NT2/D1 (cell line): ENCODE data around the gene DNM3.
"Not testable (repeated sequence)": the region's sequence is repeated elsewhere in the genome, so short reads cannot be mapped to it uniquely, and the experiment has no call there.

ENCODE experiments used
- DNase-seq: peaks from one replicate; pipeline ENCODE4 v3.0.0-alpha.2; 2011; ENCODE audit warnings: low read depth, low spot score
- H3K27me3 ChIP-seq: 2 replicates; pipeline ENCODE4 v1.6.0; 2011; ENCODE audit warnings: mild to moderate bottlenecking; ENCODE audit not compliant: insufficient read length, insufficient read depth
- H3K36me3 ChIP-seq: 2 replicates; pipeline ENCODE4 v1.6.1; 2011; ENCODE audit warnings: mild to moderate bottlenecking, low read length, mixed read lengths; ENCODE audit not compliant: insufficient read depth, insufficient read length
- H3K4me1 ChIP-seq: 2 replicates; pipeline ENCODE4 v1.5.1; 2011; ENCODE audit not compliant: insufficient read depth, insufficient read length
- H3K4me3 ChIP-seq: 2 replicates; pipeline ENCODE4 v1.5.1; 2011; ENCODE audit warnings: low read depth; ENCODE audit not compliant: insufficient read length
- H3K9ac ChIP-seq: 2 replicates; pipeline ENCODE4 v1.6.0; 2011; ENCODE audit warnings: low read depth; ENCODE audit not compliant: insufficient read length
- H3K9me3 ChIP-seq: 2 replicates; pipeline ENCODE4 v1.5.1; 2011; ENCODE audit warnings: mild to moderate bottlenecking, low read length; ENCODE audit not compliant: insufficient read depth
- SUZ12 ChIP-seq: IDR thresholded peaks from 2 replicates; pipeline ENCODE4 v1.6.1; 2011; ENCODE audit not compliant: insufficient read length, insufficient read depth; ENCODE audit errors: extremely low read depth
- YY1 ChIP-seq: IDR thresholded peaks from 2 replicates; pipeline ENCODE4 v1.6.1; 2011; ENCODE audit not compliant: insufficient read length, insufficient read depth
- ZNF274 ChIP-seq: IDR thresholded peaks from 2 replicates; pipeline ENCODE4 v1.6.1; 2011; ENCODE audit warnings: mild to moderate bottlenecking, low read depth, low read length

Gene DNM3

DNA sequence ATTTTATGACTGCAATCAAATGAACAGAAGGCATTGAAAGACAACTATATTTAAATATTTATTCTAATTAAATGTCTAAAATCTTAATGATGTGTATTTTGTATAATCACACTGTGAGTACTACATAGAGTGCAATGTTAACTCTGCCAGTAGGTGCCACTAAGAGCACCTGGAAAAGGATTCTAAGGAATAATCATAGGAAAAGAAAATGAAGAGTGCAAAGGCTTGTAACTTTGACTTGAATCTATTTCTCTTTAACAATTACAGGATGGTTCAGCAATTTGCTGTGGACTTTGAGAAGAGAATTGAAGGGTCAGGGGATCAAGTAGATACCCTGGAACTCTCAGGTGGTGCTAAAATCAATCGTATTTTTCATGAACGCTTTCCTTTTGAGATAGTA is 200.4 kb downstream of the DNM3 start:
- TF ChIP-seq YY1 = no peak
- no peak for TF ChIP-seq SUZ12
- no peak for TF ChIP-seq ZNF274
- Histone ChIP-seq H3K9ac (no peak overlapping the region), H3K27me3 (no peaks in the 10 kb centered on the region), H3K9me3 (no peaks in the 10 kb centered on the region), H3K4me1 (no peaks in the 10 kb centered on the region), H3K4me3 (no peak overlapping the region), H3K36me3 (no peaks in the 10 kb centered on the region)
- no peak for DNase-seq

DNA sequence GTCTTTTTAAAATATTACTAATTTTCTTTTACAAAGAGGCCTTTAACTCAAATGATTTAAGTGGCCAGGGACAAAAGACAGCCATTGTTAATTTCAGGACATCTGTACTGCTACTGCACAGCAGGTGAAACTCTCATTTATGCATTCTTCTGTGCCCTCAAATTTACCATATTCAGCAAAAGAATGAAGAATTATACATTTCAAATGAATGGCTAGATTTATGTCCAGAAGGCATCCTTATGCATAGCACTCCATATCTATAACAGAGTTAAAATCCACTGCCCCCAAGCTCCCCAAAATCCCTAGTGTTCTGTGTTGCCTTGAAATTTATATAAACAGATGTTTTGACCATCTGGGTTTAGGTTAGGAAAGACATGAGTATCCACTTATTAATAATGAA is 202.6 kb downstream of the DNM3 start:
- no peaks in the 10 kb centered on the region for H3K4me1 ChIP-seq
- H3K9me3 ChIP-seq = no peaks in the 10 kb centered on the region
- H3K4me3 ChIP-seq = no peak overlapping the region
- H3K27me3 ChIP-seq = no peaks in the 10 kb centered on the region
- TF ChIP-seq ZNF274 (no peak), SUZ12 (no peak)
- no peak for DNase-seq
- no peak overlapping the region for H3K9ac ChIP-seq
- H3K36me3 ChIP-seq = no peaks in the 10 kb centered on the region

DNA sequence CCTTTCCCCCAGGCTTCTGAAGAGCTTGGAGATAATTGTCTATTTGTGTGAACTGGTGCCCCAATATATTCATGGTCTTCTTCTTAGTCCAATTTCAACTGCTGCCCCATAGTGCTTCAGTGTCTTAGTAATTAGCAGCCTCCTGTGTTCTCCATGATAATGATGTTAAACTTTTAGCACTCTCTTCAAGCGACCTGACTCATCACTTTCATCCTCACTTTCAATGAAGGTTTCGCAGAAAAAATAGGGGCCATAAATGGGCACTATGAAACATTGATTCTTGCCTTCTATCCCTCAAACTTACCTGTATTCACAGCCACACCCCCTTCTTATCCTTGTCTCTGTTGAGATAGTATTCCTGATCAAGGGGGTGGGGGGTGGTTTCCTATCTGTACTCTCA is 210.6 kb downstream of the DNM3 start:
- no peak for TF ChIP-seq SUZ12
- TF ChIP-seq YY1 = no peak
- TF ChIP-seq ZNF274 = no peak
- no peak for DNase-seq
- Histone ChIP-seq H3K4me3 (no peak overlapping the region), H3K36me3 (no peaks in the 10 kb centered on the region), H3K9ac (no peak overlapping the region), H3K4me1 (no peaks in the 10 kb centered on the region), H3K27me3 (no peaks in the 10 kb centered on the region), H3K9me3 (peaks cover 11% of the 10 kb centered on the region; the same call in 1 of the 2 replicates)

DNA sequence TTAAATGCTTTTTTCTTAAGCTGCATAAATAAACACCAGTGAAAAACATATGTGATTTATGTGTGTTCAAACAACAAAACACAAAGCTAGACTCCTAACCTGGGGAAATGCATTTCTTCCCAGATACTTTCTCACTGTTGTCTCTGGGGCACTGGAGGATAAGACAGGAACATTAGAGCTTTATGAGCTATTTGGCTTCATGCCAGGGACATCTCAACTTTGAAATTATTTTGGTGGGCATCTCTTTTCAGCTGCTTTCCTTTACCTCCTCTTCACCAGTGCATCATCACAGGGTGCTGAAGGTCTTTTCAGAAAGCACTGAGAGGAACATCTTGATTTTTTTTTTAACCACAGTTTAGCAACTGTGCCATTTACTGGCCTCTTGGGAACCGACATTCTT is 212.9 kb downstream of the DNM3 start:
- H3K27me3 ChIP-seq = no peaks in the 10 kb centered on the region
- no peak for DNase-seq
- TF ChIP-seq ZNF274 = no peak
- TF ChIP-seq YY1 = no peak
- no peak for TF ChIP-seq SUZ12
- H3K4me1 ChIP-seq = no peaks in the 10 kb centered on the region
- H3K9me3 ChIP-seq = peaks cover 11% of the 10 kb centered on the region; the same call in 1 of the 2 replicates
- no peak overlapping the region for H3K9ac ChIP-seq
- no peaks in the 10 kb centered on the region for H3K36me3 ChIP-seq
- no peak overlapping the region for H3K4me3 ChIP-seq

DNA sequence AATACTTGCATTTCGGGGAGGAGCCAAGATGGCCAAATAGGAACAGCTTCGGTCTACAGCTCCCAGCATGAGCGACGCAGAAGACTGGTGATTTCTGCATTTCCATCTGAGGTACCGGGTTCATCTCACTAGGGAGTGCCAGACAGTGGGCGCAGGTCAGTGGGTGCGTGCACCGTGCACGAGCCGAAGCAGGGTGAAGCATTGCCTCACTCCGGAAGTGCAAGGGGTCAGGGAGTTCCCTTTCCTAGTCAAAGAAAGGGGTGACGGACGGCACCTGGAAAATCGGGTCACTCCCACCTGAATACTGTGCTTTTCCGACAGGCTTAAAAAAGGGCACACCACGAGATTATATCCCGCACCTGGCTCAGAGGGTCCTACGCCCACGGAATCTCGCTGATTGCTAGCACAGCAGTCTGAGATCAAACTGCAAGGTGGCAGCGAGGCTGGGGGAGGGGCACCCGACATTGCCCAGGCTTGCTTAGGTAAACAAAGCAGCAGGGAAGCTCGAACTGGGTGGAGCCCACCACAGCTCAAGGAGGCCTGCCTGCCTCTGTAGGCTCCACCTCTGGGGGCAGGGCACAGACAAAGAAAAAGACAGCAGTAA is 214.6 kb downstream of the DNM3 start:
- peaks cover 11% of the 10 kb centered on the region; the same call in 1 of the 2 replicates for H3K9me3 ChIP-seq
- not testable (repeated sequence) for H3K27me3 ChIP-seq, H3K4me3 ChIP-seq, H3K4me1 ChIP-seq, H3K9ac ChIP-seq, H3K36me3 ChIP-seq, DNase-seq

DNA sequence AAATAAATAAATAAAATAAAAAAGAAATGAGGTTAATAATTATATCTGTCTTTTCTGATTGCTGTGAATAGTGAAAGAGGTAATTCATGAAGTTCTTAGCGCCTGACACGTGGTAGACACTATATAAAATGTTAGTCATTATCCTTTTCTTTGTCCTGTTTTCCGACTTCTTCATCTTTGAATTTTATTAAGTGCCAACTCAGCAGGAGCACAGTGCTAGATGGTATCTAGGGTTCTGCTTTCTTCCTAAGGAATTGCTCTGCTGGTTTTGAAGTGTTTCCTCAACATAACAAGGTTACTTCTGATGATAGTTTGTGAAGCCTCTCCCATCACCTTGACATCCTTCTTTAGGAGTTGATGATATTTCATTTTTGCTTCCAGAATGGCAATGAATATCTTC is 227.0 kb downstream of the DNM3 start:
- Histone ChIP-seq H3K36me3 (no peaks in the 10 kb centered on the region), H3K4me3 (no peak overlapping the region), H3K4me1 (no peaks in the 10 kb centered on the region), H3K9ac (no peak overlapping the region), H3K9me3 (no peaks in the 10 kb centered on the region), H3K27me3 (no peaks in the 10 kb centered on the region)
- TF ChIP-seq SUZ12 (no peak), YY1 (no peak), ZNF274 (no peak)
- DNase-seq = no peak

DNA sequence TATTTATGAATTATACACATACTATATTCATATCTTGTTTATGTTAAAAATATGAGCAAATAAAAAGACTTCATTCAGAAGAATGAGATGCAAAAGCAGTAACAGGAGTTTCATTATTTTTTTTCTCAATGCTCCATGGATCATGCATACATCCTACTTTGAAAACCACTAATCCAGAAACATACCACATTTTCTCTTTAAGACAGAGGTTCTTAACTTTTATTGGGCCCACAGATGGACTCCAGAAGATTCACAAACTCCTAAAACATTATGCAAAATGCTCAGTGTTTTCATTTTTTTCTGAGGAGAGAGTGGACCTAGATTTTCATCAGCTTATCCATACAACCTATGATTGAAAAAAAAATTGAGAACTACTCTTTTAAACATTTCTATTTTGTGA is 227.8 kb downstream of the DNM3 start:
- Histone ChIP-seq H3K4me3 (no peak overlapping the region), H3K27me3 (no peaks in the 10 kb centered on the region), H3K36me3 (no peaks in the 10 kb centered on the region), H3K9ac (no peak overlapping the region), H3K4me1 (no peaks in the 10 kb centered on the region), H3K9me3 (no peaks in the 10 kb centered on the region)
- DNase-seq = no peak
- TF ChIP-seq SUZ12 (no peak), YY1 (no peak), ZNF274 (no peak)

DNA sequence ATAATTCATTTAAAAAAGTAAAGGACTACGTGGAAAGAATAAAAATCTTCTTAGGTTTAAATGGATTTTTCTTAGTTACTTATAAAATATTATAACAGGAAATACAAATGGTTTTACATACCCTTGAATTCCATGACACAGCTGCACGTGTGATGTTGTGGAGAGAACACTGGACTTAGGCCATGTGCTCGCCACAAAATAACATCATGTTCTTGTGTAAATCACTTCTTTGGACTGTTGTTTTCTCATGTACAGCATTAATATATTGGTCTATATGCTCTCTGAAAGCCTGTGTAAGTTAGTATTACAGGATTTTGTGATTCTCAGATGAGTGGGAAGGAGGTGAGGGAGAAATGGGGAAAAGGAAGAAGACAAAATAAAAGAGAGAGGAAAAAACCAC is 228.2 kb downstream of the DNM3 start:
- no peaks in the 10 kb centered on the region for H3K9me3 ChIP-seq
- no peak for DNase-seq

More for the DNA sequence above, 228.2 kb downstream of the DNM3 start:
- Histone ChIP-seq H3K36me3 (no peaks in the 10 kb centered on the region), H3K27me3 (no peaks in the 10 kb centered on the region), H3K4me1 (no peaks in the 10 kb centered on the region), H3K9ac (no peak overlapping the region), H3K4me3 (no peak overlapping the region)
- TF ChIP-seq ZNF274 (no peak), YY1 (no peak), SUZ12 (no peak)
